Adrenal gland (tissue), 5 donors: ENCODE measurements around the gene STIM2.

ENCODE experiments used
- CTCF ChIP-seq, 6 experiments: fragments of 450-650 bp in 4 of 6; fragments of 200-600 bp in 2 of 6; sonication (generic) in 1 of 6; IDR thresholded peaks; 1 replicate in 5 of 6; 2 replicates in 1 of 6; pipeline versions ENCODE4 v1.5.1 to v1.8.0; 2016 to 2021; ENCODE audit warnings: antibody characterized with exemption in 6 of 6, mild to moderate bottlenecking in 2 of 6, moderate library complexity in 1 of 6
- POLR2A ChIP-seq, 2 donors: fragments of 450-650 bp; IDR thresholded peaks; one replicate each; pipeline ENCODE4 v1.6.1; 2017; ENCODE audit warnings: antibody characterized with exemption in 2 of 2, mild to moderate bottlenecking in 2 of 2, moderate library complexity in 1 of 2
- donor health status: DM: no; HTN: no; CAD: no.

- no peak for TF ChIP-seq CTCF (IDR thresholded peaks at IDR 0.05)
- no peak for TF ChIP-seq POLR2A (IDR thresholded peaks at IDR 0.05)
Observed at GRCh38 chr4:26821677-26822503, 38.8 kb upstream of the STIM2 start.
